HepG2 (cell line): ENCODE results near the gene CDKL5. TPM values are rescaled to one million over a fixed set of nuclear protein-coding genes. Genes with fewer than 3 reads are reported as not detected.

Experiments
- ATAC-seq: fragments of 200-7000 bp; cut with Tn5 transposase; 3 replicates; pipeline ENCODE4 v1.9.1; 2020; ENCODE audit warnings: mild to moderate bottlenecking, moderate library complexity
- BruUV-seq: library from RNA; stranded (reverse); fragments of 400-500 nt; replicated peaks from 2 replicates; lab custom pipeline; 2021; lab: Mats Ljungman, UMichigan
- CTCF ChIA-PET: fragments of 300-600 bp; formaldehyde crosslinking; extraction: SDS; loops from one replicate; lab custom pipeline; 2021; ENCODE audit warnings: low total read pairs, inconsistent platforms, low intra/inter-chr PET ratio; lab: Yijun Ruan, JAX
- POLR2A ChIA-PET: fragments of 350-600 bp; sonication (Branson Sonifier 250); formaldehyde crosslinking; loops from one replicate; lab custom pipeline; 2020; ENCODE audit warnings: antibody characterized with exemption, inconsistent platforms; lab: Yijun Ruan, JAX
- DNase-seq: peaks from one replicate; pipeline ENCODE4 v3.0.0-alpha.2; 2015; ENCODE audit warnings: low spot score
- FAIRE-seq: peaks from 3 replicates; lab custom pipeline; 2011; peaks lifted over from hg19 to GRCh38; lab: Jason Lieb, UNC
- H2AFZ ChIP-seq: one replicate; pipeline ENCODE4 v1.6.1; 2011; ENCODE audit warnings: low read length, inconsistent platforms
- H3K27ac ChIP-seq: fragments of 300-600 bp; 3 replicates; pipeline ENCODE4 v1.8.0; 2011; ENCODE audit warnings: mixed run types, mild to moderate bottlenecking, mixed read lengths, low read length, inconsistent platforms; ENCODE audit not compliant: insufficient read depth; ENCODE audit errors: extremely low read length
- H3K27me3 ChIP-seq, 2 experiments: fragments of 200-600 bp in 1 of 2; 2 replicates in 1 of 2; 3 replicates in 1 of 2; pipeline versions ENCODE4 v1.6.0 to v1.8.0; 2011; ENCODE audit warnings: low read length in 2 of 2, mild to moderate bottlenecking in 2 of 2, moderate library complexity in 2 of 2, inconsistent platforms in 1 of 2; ENCODE audit not compliant: insufficient read depth in 2 of 2, control insufficient read depth in 1 of 2
- H3K36me3 ChIP-seq, 2 experiments: fragments of 200-600 bp in 1 of 2; replicated peaks in 1 of 2; 2 replicates in 1 of 2; 3 replicates in 1 of 2; pipeline versions ENCODE4 v1.5.1 to v1.8.0; 2011; ENCODE audit warnings: low read length in 2 of 2, inconsistent platforms in 1 of 2; ENCODE audit not compliant: insufficient read depth in 2 of 2, control insufficient read depth in 1 of 2
- H3K4me1 ChIP-seq: 2 replicates; pipeline ENCODE4 v1.5.1; 2012; ENCODE audit warnings: low read length, inconsistent platforms; ENCODE audit not compliant: insufficient read depth
- H3K4me2 ChIP-seq: 2 replicates; pipeline ENCODE4 v1.6.0; 2011; ENCODE audit warnings: low read depth, low read length, inconsistent platforms
- H3K4me3 ChIP-seq, 3 experiments: fragments of 200-600 bp in 1 of 3; sonication (generic), shearing (Covaris generic) in 1 of 3; replicated peaks in 1 of 3; 2 replicates each; pipeline ENCODE4 v1.5.1; 2011 to 2016; ENCODE audit warnings: low read length in 3 of 3, inconsistent platforms in 2 of 3, low read depth in 2 of 3, mild to moderate bottlenecking in 2 of 3, control low read depth in 1 of 3, mixed read lengths in 1 of 3; ENCODE audit not compliant: insufficient read depth in 1 of 3
- H3K79me2 ChIP-seq: one replicate; pipeline ENCODE4 v1.6.1; 2011; ENCODE audit warnings: low read length, inconsistent platforms; ENCODE audit not compliant: insufficient read depth
- H3K9ac ChIP-seq: 2 replicates; pipeline ENCODE4 v1.6.0; 2011; ENCODE audit warnings: mild to moderate bottlenecking, low read depth, low read length, inconsistent platforms; ENCODE audit not compliant: insufficient read depth
- H3K9me3 ChIP-seq: 2 replicates; pipeline ENCODE4 v1.5.1; 2012; ENCODE audit warnings: mild to moderate bottlenecking, low read length
- H4K20me1 ChIP-seq: 2 replicates; pipeline ENCODE4 v1.6.0; 2011; ENCODE audit warnings: inconsistent platforms, mild to moderate bottlenecking, low read length, moderate library complexity; ENCODE audit not compliant: insufficient read depth
- ARID3A ChIP-seq: IDR thresholded peaks from 2 replicates; pipeline ENCODE4 v1.6.1; 2012; ENCODE audit warnings: low read depth, low read length, improper control_type of control experiment
- CTCF ChIP-seq: sonication (generic); formaldehyde crosslinking; IDR thresholded peaks from 2 replicates; pipeline ENCODE4 v1.5.0; 2020; ENCODE audit warnings: mild to moderate bottlenecking, missing genetic modification reagents, moderate library complexity
- STAG1 ChIP-seq: sonication (generic); formaldehyde crosslinking; IDR thresholded peaks from 2 replicates; pipeline ENCODE4 v1.4.0; 2020; ENCODE audit warnings: missing genetic modification reagents
- TFAP4 ChIP-seq: sonication (generic); IDR thresholded peaks from 2 replicates; pipeline ENCODE4 v1.6.1; 2016; ENCODE audit warnings: low read depth, borderline replicate concordance
- ZFYVE20 ChIP-seq: sonication (generic); formaldehyde crosslinking; IDR thresholded peaks from 2 replicates; pipeline ENCODE4 v1.8.0; 2023; ENCODE audit warnings: low read depth, mild to moderate bottlenecking, moderate library complexity, missing genetic modification reagents, borderline replicate concordance
- WGBS: methylation state at CpG from one replicate; pipeline ENCODE4 v1.1.6; 2017; ENCODE audit warnings: low lambda C conversion rate; 5-methylcytosine and 5-hydroxymethylcytosine counted together
- in situ Hi-C: cut with HindIII; loops from 2 replicates; pipeline ENCODE4 v1.10.0; 2017; ENCODE audit warnings: low pct_unique_long_range_greater_than_20kb; ENCODE audit not compliant: extremely low pct_ligation_motif_present
- intact Hi-C: fragments of 100-400 bp; cut with micrococcal nuclease; formaldehyde crosslinking; loops from one replicate; pipeline ENCODE4 v1.10.0; 2022; ENCODE audit not compliant: unreplicated experiment
- polyA plus RNA-seq, 8 experiments: library from polyadenylated mRNA; depleted of rRNA in 3 of 8; stranded (reverse) in 7 of 8; unstranded in 1 of 8; fragments of >200 nt; fragmentation: Illumina TruSeq in 4 of 8; extraction: Trizol in 4 of 8; gene quantifications; 2 replicates each; pipeline versions ENCODE4 v1.2.1 to v1.2.3, GENCODE V29; 2011 to 2016; ENCODE audit warnings: low read depth in 4 of 8, missing spikeins in 1 of 8, mixed read lengths in 1 of 8; ENCODE audit not compliant: insufficient read depth in 1 of 8
- total RNA-seq, 5 experiments: library from RNA; depleted of rRNA; stranded (reverse); fragments of >200 nt; fragmentation: Illumina TruSeq; extraction: Trizol; gene quantifications; 2 replicates each; pipeline ENCODE4 v1.2.3, GENCODE V29; 2016; ENCODE audit warnings: low read depth in 1 of 5

The CDKL5 gene
- total and polyA plus RNA-seq, 2 of the 13 experiments (the other 11 are each of a cell fraction or from before 2014, with no cell fraction given), result 2.8 to 7.0 TPM

- Histone ChIP-seq H3K27ac (no peak overlapping the region), H2AFZ (no peak overlapping the region), H3K4me1 (peaks cover 13% of the 10 kb centered on the region), H3K36me3 (no peaks in the 10 kb centered on the region), H3K4me2 (peak overlapping the region; percentile 88), H3K79me2 (no peaks in the 10 kb centered on the region), H3K9ac (peak overlapping the region; percentile 46), H4K20me1 (no peaks in the 10 kb centered on the region), H3K27me3 (no peaks in the 10 kb centered on the region), H3K9me3 (no peaks in the 10 kb centered on the region), H3K4me3 (peak overlapping the region; percentile 50 to 78 (median 72))
- peak; percentile 39 for TF ChIP-seq STAG1
- peak; percentile 32; the same call in 1 of the 2 replicates for TF ChIP-seq TFAP4
- no peak for TF ChIP-seq ZFYVE20
- peak; percentile 59 for TF ChIP-seq CTCF (CRISPR knock-in tag)
- no peak for TF ChIP-seq ARID3A
- in situ Hi-C loops, result loop anchor here (10.0 kb wide), 1 partner anchor 252 kb away; the partner anchor contains the start of gene CDKL5
- CTCF ChIA-PET, result interaction anchor here (1.1 kb wide), 1 partner anchor 59 kb away, joined by 3 read pairs; no protein-coding TSS in a partner anchor
- POLR2A ChIA-PET, result interaction anchor here (0.8 kb wide), 1 partner anchor 45 kb away, joined by 4 read pairs; no protein-coding TSS in a partner anchor
- intact Hi-C loops, result loop anchor here (5.0 to 10.0 kb wide), 2 partner anchors 211 to 282 kb away; no protein-coding TSS in a partner anchor
- FAIRE-seq (peak; percentile 87), ATAC-seq (peak; percentile 86), DNase-seq (peak; percentile 46)
- no CpG with 5 or more reads among the region's 11 CpGs for WGBS
- no TSS peak for BruUV-seq
Observed at GRCh38 chrX:18676470-18676869, 251.1 kb downstream of the CDKL5 start.
